Mesenteric fat pad (tissue), 1 donor: ENCODE data around the gene ZMPSTE24. TPM values are rescaled to one million over a fixed set of nuclear protein-coding genes. Genes with fewer than 3 reads are reported as not detected.

Source experiments
- DNase-seq: peaks from one replicate; pipeline ENCODE4 v3.0.0-alpha.2; 2020; ENCODE audit warnings: low spot score
- total RNA-seq: library from RNA; stranded (reverse); fragmentation: NEBNext Ultra II Directional; extraction: Animal tissue kit (Norgen Biotek cat#: 25700); gene quantifications from one replicate; pipeline ENCODE4 v1.2.1, GENCODE V29; 2021
- donor health status: DM: yes; HTN: yes; CAD: no.

ZMPSTE24 gene
- total RNA-seq, 1 donor from 2014 or later = 41.3 TPM

DNA sequence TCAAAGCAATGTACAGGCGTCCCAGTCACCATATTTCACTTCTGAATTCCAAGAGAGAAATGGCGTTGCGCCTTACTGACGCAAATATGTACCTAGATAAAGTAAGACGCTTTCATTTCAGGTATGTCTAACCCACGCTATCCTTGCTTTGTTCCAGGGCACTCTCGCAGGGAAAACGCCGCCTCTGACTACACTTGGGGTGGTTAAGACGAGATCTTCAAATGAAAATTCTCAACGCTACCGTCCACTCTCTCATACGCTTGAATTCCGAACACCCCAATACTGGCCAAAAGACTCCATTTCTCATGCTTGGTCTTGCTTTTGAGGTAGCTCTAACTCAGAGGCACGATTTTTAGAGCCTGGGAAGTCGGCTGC is 736 bp upstream of the ZMPSTE24 start:
- no peak for DNase-seq

DNA sequence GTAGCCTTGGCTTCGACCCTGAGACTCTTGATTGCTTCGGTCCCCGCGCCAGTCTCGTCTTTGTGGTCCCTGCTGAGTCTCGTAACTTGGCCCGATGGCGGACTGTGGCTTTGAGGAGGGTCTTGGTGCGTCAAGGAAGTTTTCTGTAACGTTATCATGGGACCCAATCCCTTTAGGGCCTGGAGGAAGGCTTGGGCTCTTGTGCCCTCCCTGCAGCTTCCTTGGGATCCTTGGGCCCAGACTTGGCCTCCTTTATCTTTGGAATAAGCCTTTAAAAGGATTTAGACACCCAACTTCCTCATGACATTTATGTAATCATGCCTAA is 371 bp downstream of the ZMPSTE24 start:
- no peak for DNase-seq

DNA sequence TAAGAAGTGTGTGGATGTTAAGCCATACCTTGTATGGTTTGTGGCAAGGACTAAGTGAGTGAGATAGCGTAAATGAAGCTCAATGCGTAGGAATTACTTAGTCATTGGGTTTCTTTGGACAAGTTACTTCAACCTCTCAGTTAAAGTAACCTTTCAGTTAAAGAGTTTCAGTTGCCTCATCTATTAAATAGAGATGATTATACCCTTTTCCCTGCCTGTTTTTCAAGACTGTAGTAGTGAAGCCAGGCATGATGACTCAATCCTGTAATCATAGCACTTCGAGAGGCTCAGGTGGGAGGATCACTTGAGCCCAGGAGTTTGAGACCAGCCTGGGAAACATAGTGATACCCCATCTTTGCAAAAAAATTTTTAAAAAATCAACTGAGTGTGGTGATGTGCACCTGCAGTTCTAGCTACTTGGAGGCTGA is 6.3 kb downstream of the ZMPSTE24 start:
- DNase-seq = no peak

DNA sequence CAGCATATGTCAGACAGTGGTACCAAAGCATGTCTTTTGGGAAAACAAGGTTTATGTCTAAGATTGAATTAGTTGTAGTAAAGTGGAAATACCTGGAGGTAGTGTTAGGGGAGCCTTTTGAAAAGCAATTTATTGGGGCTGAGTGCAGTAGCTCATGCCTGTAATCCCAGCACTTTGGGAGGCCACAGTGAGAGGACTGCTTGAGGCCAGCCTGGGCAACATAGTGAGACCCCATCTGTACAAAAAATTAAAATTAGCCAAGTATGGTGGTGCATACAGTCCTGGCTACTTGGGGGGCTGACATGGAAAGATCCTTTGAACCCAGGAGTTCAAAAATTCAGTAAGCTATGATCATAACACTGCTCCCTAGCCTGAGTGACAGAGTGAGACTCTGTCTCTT is 7.3 kb downstream of the ZMPSTE24 start:
- no peak for DNase-seq

DNA sequence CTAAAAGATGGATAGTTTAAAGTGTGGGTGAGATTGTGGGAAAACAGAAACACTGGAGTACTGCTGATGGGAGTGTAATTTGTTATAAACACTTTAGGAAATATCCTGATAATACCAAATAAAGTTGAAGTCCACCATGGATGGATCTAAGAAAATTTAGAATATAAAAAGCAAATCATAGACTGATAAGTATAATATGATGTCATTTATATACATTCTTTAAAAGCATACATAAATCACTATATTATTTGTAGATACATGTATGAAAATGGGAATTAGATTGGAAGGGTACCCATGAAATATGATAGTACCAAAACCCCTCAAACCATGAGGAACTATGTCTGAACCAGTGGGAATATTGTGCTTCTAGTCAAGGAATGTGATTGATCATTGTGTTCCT is 7.9 kb downstream of the ZMPSTE24 start:
- no peak for DNase-seq

DNA sequence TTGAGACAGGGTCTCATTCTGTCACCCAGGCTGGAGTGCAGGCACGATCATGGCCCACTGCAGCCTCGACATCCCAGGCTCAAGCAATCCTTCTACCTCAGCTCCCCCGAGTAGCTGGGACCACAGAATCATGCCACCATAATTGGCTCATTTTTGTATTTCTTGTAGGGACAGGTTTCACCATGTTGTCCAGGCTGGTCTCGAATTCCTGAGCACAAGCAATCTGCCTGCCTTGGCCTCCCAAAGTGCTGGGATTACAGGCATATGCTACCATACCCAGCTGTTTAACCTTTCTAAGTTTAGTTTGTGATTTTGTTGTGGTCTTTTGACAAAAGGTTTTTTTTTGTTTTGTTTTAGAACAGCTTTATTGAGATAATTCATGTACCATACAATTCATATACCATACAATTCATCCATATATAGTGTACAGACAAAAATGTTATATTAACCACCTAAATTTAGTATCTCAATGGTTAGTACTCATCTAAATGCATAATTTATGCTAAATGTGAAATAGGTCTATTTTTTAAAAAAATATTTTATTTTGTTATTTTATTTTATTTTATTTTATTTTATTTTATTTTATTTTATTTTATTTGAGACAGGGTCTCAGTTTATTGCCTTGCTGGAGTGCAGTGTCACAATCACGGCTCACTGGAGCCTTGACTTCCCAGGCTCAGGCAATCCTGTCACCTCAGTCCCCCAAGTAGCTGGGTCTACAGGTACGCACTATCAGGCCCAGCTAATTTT is 8.9 kb downstream of the ZMPSTE24 start:
- DNase-seq = no peak

DNA sequence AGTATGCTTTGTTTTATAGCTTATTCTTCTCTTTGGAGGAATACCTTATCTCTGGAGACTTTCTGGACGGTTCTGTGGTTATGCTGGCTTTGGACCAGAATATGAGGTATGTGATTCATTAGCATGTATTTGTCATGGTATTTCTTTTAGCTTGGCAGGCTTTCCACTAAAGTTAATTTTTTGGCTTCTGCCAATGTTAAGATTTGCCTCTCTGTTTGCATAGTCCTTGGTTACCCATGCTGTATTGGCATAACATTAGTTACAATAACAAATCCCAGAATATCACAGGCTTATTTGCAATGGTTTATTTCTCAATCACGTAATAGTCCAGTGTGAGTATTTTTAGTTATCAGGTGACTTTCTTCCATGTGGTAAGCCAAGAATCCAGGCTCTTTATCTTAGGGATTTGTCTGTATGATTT is 9.7 kb downstream of the ZMPSTE24 start:
- no peak for DNase-seq

DNA sequence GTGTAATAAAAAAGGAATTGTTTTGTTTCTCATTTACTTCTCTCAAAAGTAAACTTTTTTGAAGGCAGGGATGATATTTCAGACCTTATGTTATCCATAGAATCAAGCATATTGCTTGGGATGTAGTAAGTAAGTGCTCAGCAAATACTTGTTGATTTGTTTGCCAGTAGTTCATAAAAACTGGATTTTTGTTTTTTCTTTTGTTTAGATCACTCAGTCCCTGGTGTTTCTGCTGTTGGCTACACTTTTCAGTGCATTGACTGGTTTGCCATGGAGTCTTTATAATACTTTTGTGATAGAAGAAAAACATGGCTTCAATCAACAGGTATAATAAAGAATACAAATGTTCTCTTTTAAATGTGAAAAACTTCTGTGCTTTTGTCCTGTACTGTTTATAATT is 10.2 kb downstream of the ZMPSTE24 start:
- no peak for DNase-seq

DNA sequence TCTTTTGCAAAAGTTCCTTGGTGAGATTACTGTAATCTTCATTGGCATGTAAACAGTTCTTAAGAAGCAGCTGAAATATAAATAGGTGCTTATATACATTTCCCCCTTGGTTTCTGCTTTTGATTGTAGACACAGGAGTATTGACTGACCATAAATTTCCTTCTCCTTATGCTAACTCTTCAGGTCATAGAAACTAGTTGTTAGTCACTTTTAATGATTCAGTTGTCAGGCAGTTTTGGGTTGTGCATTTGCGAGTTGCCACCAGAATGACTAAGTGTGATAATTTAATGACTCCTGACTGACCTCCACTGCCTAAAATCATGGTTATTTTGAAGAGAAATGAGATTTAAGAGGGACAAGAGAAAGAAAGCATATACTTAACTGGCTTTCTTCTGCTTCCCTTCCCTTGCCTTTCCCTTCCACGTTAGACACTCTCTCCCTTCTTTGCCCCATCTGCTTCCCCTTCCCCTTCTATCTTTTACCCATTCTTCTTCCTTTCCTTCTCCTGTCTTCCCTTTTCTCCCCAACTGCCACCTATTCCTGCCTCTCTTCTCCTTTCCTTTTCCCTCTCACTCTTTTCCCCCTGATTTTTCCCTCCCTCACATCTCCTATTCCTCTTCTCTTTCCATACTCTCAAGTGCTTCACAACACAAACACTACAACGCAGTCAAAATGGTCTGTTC is 12.3 kb downstream of the ZMPSTE24 start:
- no peak for DNase-seq

DNA sequence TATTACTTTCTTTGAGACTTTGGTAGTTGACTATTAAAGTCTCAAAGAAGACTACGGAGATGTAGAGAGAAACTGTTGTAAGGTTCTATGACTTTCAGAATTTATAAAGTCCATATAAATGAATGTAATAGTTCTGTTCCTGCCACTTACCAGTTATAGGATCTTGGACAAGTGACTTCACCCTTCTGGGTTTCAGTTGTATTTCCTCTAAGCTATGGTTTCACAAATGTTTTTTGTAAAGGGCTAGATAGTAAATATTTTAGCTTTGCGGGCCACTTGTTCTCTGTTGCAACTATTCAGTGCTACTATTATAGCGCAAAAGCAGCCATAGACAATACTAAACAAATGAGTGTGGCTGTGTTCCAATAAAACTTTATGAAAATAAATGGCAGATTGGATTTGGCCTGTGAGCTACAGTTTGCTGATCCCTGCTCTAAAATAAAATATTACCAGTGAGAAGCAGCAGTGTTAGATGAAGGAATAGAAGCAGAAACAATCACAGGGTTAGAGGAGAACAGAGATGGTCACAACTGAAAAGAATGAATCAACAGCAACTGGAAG is 14.7 kb downstream of the ZMPSTE24 start:
- DNase-seq = no peak

DNA sequence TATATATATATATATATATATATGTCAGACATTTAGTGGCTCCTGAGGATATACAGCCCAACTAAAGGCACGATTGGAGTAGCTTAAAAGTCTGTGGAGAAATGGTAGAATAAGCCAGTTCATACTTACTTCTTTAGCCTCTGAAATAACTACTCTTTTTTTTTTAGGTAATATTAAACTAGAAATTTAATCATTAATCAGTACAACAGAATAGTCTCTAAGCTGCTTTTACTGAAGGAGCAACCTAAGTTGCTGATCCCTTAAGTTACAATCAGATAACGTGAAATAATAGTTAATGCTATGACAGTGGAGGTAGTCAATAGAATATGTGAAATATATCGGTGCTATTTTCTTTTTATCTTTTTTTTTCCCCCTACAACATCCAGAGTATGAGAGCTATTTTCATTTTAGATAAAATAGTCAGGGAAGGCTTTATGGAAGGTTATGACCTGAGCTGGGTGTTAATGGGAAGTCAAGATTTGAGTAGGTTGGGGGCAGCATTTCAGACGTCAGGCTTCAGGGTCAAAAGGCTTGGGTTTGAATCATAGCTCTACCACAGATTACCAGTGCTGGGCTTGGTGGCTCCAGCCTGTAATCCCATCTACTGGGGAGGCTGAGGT is 15.6 kb downstream of the ZMPSTE24 start:
- DNase-seq = no peak

DNA sequence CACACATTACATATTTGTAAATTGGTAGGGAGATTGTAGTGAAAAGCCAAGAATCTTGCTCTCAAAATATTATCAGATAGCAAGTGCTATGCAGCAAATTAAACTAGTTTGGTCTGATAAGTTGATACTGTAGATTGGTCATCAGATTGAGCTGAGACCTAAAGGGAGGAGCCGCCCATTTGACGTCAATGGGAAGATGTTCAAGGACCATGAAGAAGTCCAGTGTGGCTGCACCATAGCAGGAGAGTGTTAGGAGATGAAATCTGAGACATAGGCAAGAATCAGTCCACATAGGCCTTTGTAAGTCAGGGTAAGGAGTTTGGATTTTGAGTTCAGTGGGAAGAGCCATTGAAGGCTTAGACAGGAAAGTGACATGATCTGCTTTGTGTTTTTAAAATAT is 16.3 kb downstream of the ZMPSTE24 start:
- no peak for DNase-seq

DNA sequence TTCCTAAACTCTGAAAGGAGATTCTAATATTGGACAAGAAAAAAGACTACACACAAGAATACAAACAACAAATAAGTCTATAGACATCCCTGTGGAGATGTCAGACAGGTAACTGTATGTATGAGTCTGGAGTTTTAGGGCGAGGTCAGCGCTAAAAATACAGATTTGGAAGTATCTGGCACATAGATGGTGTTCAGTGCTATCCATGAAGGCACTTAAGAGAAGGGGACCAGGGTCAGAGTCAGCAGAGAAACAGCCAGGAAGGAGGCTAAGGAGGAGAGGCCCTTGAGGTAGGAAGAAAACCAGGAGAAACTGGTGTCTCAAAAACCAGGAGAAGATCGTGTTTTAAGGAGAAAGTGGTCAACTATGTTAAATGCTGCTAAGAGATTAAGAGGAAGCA is 18.1 kb downstream of the ZMPSTE24 start:
- no peak for DNase-seq

DNA sequence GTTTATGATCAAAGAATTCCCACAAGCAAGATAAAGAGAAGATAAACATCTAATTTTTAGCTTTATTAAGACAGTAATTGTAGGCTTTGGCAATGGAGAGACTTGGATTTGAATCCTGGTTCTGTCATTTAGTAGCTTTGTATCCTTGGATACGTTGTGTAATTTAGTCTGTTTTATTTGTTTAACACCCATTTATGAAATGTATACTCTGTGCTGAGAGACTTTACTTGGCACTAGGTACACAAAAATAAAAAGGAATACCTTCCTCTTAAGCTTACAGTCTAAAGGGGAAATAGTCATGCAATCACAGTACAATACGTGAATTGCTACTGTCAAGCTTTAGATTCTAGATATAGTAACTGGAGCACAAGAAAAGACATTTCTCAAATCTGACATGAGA is 23.8 kb downstream of the ZMPSTE24 start:
- DNase-seq = no peak

DNA sequence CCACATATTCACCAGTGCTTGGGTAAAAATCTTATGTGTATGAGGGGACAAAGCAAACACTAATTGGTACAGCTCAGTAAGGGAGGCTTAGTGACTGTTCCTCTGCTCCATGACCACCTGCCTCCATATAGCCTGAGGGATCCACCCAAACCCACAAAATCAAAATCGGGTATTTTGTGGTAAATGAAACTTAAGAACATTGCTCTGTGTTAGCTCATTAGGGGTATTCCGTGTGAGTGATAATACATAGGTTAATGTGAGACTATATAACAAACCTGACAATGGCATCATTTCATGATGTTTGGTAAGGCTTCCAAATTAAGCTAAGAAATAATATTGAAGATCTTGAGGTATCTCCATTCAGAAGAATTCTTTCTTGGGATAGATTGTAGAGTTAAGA is 33.3 kb downstream of the ZMPSTE24 start:
- DNase-seq = no peak

DNA sequence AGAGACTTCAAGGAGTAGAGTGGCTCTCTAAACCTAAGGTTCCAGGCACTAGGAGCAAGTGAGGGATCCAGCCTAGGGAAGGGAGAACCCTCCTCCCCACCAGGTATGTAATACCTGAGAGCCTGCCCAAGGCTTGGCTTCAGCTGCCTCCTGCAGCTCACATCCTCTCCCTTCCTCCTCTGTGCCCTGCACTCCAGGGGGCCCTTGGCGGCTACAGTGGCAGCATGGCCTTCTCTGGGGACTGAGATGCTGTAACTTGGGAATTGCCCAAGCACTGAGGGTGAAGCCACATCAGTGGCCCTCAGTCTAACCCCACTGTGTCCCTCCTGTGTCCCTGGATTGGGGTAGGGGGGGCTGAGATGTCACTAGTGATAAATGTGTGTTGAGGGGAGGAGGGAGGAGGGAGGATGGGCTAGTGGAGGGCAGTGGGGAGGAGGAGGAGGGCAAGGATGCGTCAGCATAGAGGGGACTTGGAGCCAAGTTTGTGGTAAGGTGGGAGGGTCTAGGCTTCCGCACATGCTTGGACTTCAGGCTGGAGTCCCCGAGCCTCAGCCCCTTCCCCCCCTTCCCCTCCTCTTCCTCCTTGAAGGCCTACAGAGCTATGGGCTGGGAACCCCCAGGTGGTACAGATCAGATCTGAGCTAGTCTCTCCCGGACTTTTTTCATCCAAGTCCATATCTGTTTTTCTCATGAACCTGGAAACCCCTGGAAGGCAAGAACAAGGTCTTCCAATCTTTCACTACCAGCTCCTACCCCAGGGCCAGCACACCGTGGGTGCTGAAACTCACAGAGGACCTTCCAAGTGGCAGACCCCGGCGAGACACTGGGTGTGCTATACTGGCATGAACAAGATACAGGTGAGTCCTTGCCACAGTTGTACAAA is 41.6 kb downstream of the ZMPSTE24 start:
- peak; percentile 72 for DNase-seq

DNA sequence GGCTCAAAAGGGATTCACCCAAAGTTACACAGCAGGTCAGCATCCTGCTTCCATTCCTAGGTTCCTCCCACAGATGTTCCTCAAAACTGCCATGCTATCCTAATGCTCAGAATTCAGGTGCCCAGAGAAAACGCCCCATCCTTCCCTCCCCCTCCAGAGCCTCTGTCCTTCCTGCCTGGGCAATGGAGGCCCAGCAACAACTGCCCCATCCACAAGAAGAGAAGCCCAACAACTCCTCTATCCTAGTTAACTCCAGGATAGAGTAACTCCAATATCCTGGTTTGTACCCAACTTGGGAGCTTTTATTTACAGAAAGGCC is 42.2 kb downstream of the ZMPSTE24 start:
- peak; percentile 28 for DNase-seq

DNA sequence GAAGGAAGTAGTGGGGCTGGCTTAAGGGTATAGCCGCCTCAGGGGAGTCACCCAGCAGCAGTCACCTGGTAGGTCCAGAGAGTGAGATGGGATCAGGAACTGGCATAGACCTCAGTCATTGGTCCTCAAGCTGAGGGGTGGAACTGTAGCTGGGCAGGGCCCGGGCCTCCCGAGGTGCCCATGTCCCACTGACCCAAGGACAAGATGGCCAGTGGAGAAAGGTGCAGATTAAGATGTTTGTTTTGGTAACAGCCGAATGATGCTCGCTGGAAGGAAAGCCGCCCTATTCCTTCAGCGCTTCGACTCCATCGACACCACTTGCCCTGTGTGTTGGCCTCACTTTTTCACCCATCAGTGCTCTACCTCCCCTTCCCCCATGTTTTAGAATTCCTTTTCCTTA is 42.6 kb downstream of the ZMPSTE24 start:
- DNase-seq = peak; percentile 49

DNA sequence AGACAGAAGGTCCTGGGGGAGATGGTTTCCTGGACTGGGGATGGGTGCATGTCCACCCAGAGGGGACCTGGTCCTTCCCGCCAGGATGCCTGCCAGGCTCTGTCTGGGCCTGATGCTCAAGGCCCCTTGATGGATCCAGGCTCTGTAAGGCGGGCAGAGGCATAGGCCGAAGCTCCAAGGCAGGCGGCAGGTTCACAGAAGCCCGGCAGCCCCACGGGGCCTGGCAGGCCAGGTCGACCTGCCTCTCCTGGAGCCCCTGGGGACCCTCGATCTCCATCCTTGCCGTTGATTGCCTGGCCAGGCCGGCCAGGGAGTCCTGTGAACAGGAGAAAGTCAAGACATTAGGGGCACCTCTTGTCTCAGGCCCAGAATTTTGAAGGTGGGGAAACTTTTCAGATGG is 43.0 kb downstream of the ZMPSTE24 start:
- peak; percentile 49 for DNase-seq

DNA sequence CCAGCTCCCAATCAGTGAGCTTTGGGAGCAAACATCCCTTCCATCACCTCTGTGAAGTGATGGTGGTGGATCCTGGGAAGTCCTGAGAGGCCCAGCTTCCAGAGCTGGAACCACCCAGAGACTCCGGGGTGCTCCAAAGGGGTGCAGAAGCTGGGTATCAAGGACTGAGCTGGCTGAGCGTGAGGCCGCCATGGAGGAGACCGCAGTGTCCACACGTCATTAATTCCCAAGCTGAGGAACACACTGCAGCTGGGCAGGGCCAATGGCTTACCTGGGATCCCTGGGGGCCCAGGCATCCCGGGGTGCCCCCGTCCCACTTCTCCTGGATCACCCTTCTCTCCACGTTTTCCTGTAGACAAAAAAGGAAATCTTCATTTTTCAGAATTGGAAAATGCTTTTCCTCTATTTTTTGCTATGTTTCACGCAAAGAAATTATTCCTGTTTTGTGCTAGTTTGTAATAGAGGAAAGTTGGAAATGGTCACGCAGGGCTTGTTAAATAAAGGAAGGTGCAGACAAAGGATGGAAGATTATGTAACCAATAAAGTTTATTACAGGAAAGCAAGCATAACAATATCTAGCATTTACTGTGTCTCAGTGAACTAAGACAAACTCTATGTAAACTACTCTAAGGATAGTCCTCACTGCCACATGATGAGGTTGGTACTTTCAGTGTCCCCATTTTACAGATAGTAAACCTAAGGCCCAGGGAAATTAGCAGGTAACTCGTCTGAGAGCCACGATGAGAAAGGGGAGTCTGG is 43.7 kb downstream of the ZMPSTE24 start:
- DNase-seq = peak; percentile 41

DNA sequence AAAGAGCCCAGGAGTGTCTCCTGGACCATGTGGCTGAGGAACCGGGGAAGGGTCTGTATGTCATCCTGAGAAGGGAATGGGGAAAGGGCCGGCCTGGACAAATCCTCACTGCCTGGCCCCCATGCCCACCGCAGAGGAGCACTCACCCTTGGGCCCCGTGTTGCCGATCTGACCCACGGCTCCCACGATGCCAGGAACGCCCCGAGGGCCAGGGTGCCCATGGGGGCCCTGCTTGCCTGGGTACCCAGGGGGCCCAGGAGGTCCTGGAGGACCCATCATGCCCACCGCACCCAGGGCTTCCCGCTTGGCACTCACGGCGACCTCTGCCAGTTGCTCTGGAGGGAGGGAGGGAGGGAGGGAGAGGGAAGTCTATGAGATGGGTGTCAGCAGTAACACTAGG is 44.4 kb downstream of the ZMPSTE24 start:
- DNase-seq = peak; percentile 72
